H4 (cell line): ENCODE data around the gene LEO1. TPM values are rescaled to one million over a fixed set of nuclear protein-coding genes. Genes with fewer than 3 reads are reported as not detected.
"Not testable (repeated sequence)": the region's sequence is repeated elsewhere in the genome, so short reads cannot be mapped to it uniquely, and the experiment has no call there.

Experiments used
- DNase-seq: peaks from one replicate; pipeline ENCODE4 v3.0.0-alpha.2; 2015; ENCODE audit warnings: low spot score
- total RNA-seq: library from RNA; depleted of rRNA; stranded (reverse); fragments of >200 nt; shearing (Covaris generic); gene quantifications from 2 replicates; pipeline ENCODE4 v1.2.3, GENCODE V29; 2014

LEO1 gene
- total RNA-seq, 1 experiment from 2014 or later: 31.9 TPM

GRCh38 chr15:52003710-52004109 is 32.1 kb upstream of the LEO1 start:
- no peak for DNase-seq

- DNase-seq: not testable (repeated sequence)
These were observed 31.5 kb upstream of the LEO1 start for GRCh38 chr15:52003089-52003488.

GRCh38 chr15:52002351-52002750 is 30.8 kb upstream of the LEO1 start:
- no peak for DNase-seq

GRCh38 chr15:51992953-51993352 is 21.4 kb upstream of the LEO1 start:
- DNase-seq: no peak

GRCh38 chr15:51991141-51991540 is 19.6 kb upstream of the LEO1 start:
- no peak for DNase-seq

GRCh38 chr15:51982770-51983103 is 11.2 kb upstream of the LEO1 start:
- DNase-seq: no peak

- DNase-seq: peak; percentile 92
These were observed 10.6 kb upstream of the LEO1 start for GRCh38 chr15:51982013-51982769.

GRCh38 chr15:51973775-51974174 is 2.2 kb upstream of the LEO1 start:
- DNase-seq: no peak

- DNase-seq: no peak
These were observed 1.6 kb upstream of the LEO1 start for GRCh38 chr15:51973220-51973619.

- DNase-seq: no peak
These were observed 575 bp downstream of the LEO1 start for GRCh38 chr15:51971032-51971374.

- no peak for DNase-seq
These were observed 1.3 kb downstream of the LEO1 start for GRCh38 chr15:51970132-51970817.

GRCh38 chr15:51969728-51970127 is 1.9 kb downstream of the LEO1 start:
- DNase-seq: no peak

GRCh38 chr15:51967583-51967982 is 4.0 kb downstream of the LEO1 start:
- no peak for DNase-seq

GRCh38 chr15:51966192-51966591 is 5.4 kb downstream of the LEO1 start:
- no peak for DNase-seq

- no peak for DNase-seq
These were observed 5.9 kb downstream of the LEO1 start for GRCh38 chr15:51965691-51966090.

- DNase-seq: no peak
These were observed 16.1 kb downstream of the LEO1 start for GRCh38 chr15:51955504-51955903.

- no peak for DNase-seq
These were observed 18.8 kb downstream of the LEO1 start for GRCh38 chr15:51952805-51953204.

GRCh38 chr15:51947124-51947523 is 24.5 kb downstream of the LEO1 start:
- no peak for DNase-seq

GRCh38 chr15:51939216-51939615 is 32.4 kb downstream of the LEO1 start:
- DNase-seq: no peak

GRCh38 chr15:51938286-51938685 is 33.3 kb downstream of the LEO1 start:
- no peak for DNase-seq

- DNase-seq: no peak
These were observed 35.5 kb downstream of the LEO1 start for GRCh38 chr15:51936105-51936478.

GRCh38 chr15:51935466-51936104 is 36.0 kb downstream of the LEO1 start:
- DNase-seq: no peak

- DNase-seq: no peak
These were observed 39.4 kb downstream of the LEO1 start for GRCh38 chr15:51932161-51932560.
